DLD1 (cell line): ENCODE data around the gene RPS21.

Experiments used
- in situ Hi-C: cut with HindIII; loops from 2 replicates; pipeline ENCODE4 v1.10.0; 2017; ENCODE audit warnings: low sequenced_read_pairs

Gene RPS21

GRCh38 chr20:62437496-62437895, 50.6 kb downstream of the RPS21 start:
- in situ Hi-C loops = loop anchor here (10.0 kb wide), 2 partner anchors 97 to 137 kb away; no protein-coding TSS in a partner anchor

- in situ Hi-C loops = loop anchor here (10.0 kb wide), 2 partner anchors 97 to 137 kb away; no protein-coding TSS in a partner anchor
Measured at GRCh38 chr20:62437927-62438326, 51.0 kb downstream of the RPS21 start.
